GM21526 (cell line): Measurements from ENCODE around the gene GJC3.
"Not testable (repeated sequence)": the region's sequence is repeated elsewhere in the genome, so short reads cannot be mapped to it uniquely, and the experiment has no call there.

Source experiments
- ATAC-seq: cut with Tn5 transposase; IDR thresholded peaks from one replicate; pipeline ENCODE4 v1.9.1; 2021; ENCODE audit warnings: moderate library complexity; ENCODE audit not compliant: unreplicated experiment, low FRiP score

GJC3 gene

GRCh38 chr7:99935009-99935408, 5.6 kb upstream of the GJC3 start:
- ATAC-seq, result not testable (repeated sequence)

GRCh38 chr7:99930376-99930775, 956 bp upstream of the GJC3 start:
- no peak for ATAC-seq

GRCh38 chr7:99929730-99930053, 272 bp upstream of the GJC3 start:
- no peak for ATAC-seq

GRCh38 chr7:99928188-99928587, 1.2 kb downstream of the GJC3 start:
- ATAC-seq, result no peak

- ATAC-seq, result no peak
Observed at GRCh38 chr7:99927536-99927935, 1.9 kb downstream of the GJC3 start.

- no peak for ATAC-seq
Observed at GRCh38 chr7:99926321-99926720, 3.1 kb downstream of the GJC3 start.

- ATAC-seq, result no peak
Observed at GRCh38 chr7:99923200-99923599, 6.2 kb downstream of the GJC3 start.

- no peak for ATAC-seq
Observed at GRCh38 chr7:99920149-99920548, 9.3 kb downstream of the GJC3 start.

GRCh38 chr7:99919814-99920112, 9.7 kb downstream of the GJC3 start:
- ATAC-seq, result no peak

GRCh38 chr7:99918959-99919813, 10.2 kb downstream of the GJC3 start, which contains the start of gene TRIM4:
TRIM4 (minus strand) TSS chr7:99919530; CDS start chr7:99919401, 129 bp downstream.
- peak; percentile 92 for ATAC-seq

GRCh38 chr7:99910976-99911375, 18.4 kb downstream of the GJC3 start:
- no peak for ATAC-seq

GRCh38 chr7:99901581-99901980, 27.8 kb downstream of the GJC3 start:
- ATAC-seq, result no peak

GRCh38 chr7:99899830-99900519, 29.4 kb downstream of the GJC3 start:
- no peak for ATAC-seq

- ATAC-seq, result no peak
Observed at GRCh38 chr7:99898836-99899235, 30.6 kb downstream of the GJC3 start.

- ATAC-seq, result no peak
Observed at GRCh38 chr7:99898023-99898357, 31.4 kb downstream of the GJC3 start.

- no peak for ATAC-seq
Observed at GRCh38 chr7:99897322-99898022, 31.9 kb downstream of the GJC3 start.

GRCh38 chr7:99894738-99895137, 34.7 kb downstream of the GJC3 start:
- no peak for ATAC-seq

GRCh38 chr7:99893280-99893679, 36.1 kb downstream of the GJC3 start:
- ATAC-seq, result no peak

GRCh38 chr7:99890348-99890747, 39.1 kb downstream of the GJC3 start:
- not testable (repeated sequence) for ATAC-seq

GRCh38 chr7:99888366-99888765, 41.1 kb downstream of the GJC3 start:
- not testable (repeated sequence) for ATAC-seq

- ATAC-seq, result no peak
Observed at GRCh38 chr7:99881370-99881769, 48.0 kb downstream of the GJC3 start.

GRCh38 chr7:99876933-99877332, 52.5 kb downstream of the GJC3 start, which contains the start of gene OR2AE1:
OR2AE1 (minus strand) TSS chr7:99877033; CDS start chr7:99877033, 0 bp downstream.
- ATAC-seq, result no peak
